IMR-90 (cell line): ENCODE results near the gene MLF2. TPM values are rescaled to one million over a fixed set of nuclear protein-coding genes. Genes with fewer than 3 reads are reported as not detected.

Experiments used
- ATAC-seq: fragments of 200-7000 bp; cut with Tn5 transposase; 2 replicates; pipeline ENCODE4 v1.9.1; 2020; ENCODE audit warnings: low read depth, mild to moderate bottlenecking, moderate library complexity
- BruUV-seq: library from RNA; stranded (reverse); fragments of 400-500 nt; replicated peaks from 2 replicates; lab custom pipeline; 2021; lab: Mats Ljungman, UMichigan
- CTCF ChIA-PET: fragments of 300-600 bp; formaldehyde crosslinking; extraction: SDS; loops from one replicate; lab custom pipeline; 2021; ENCODE audit warnings: antibody characterized with exemption; lab: Yijun Ruan, JAX
- POLR2A ChIA-PET: fragments of 300-600 bp; sonication (Branson Sonifier 250); formaldehyde crosslinking; loops from one replicate; lab custom pipeline; 2022; ENCODE audit warnings: antibody characterized with exemption; ENCODE audit not compliant: unreplicated experiment; lab: Charles Lee
- DNase-seq: peaks from one replicate; pipeline ENCODE4 v3.0.0; 2013
- H2AFZ ChIP-seq: replicated peaks from 2 replicates; pipeline ENCODE3; 2013; ENCODE audit warnings: low read length, mild to moderate bottlenecking; ENCODE audit not compliant: poor library complexity
- H2AK5ac ChIP-seq: 2 replicates; pipeline ENCODE4 v1.6.1; 2013; ENCODE audit warnings: low read depth, low read length, inconsistent platforms
- H2AK9ac ChIP-seq: replicated peaks from 2 replicates; pipeline ENCODE3; 2013; ENCODE audit warnings: mild to moderate bottlenecking, low read depth, low read length, moderate library complexity; ENCODE audit not compliant: poor library complexity
- H2BK120ac ChIP-seq: 2 replicates; pipeline ENCODE4 v1.6.1; 2013; ENCODE audit warnings: low read depth, low read length, inconsistent platforms
- H2BK15ac ChIP-seq: 3 replicates; pipeline ENCODE4 v1.6.1; 2013; ENCODE audit warnings: low read depth, low read length, inconsistent platforms
- H2BK20ac ChIP-seq: 2 replicates; pipeline ENCODE4 v1.6.1; 2013; ENCODE audit warnings: low read depth, mild to moderate bottlenecking, inconsistent platforms, low read length, moderate library complexity
- H2BK5ac ChIP-seq: 2 replicates; pipeline ENCODE4 v1.6.1; 2013; ENCODE audit warnings: mild to moderate bottlenecking, low read depth, low read length, inconsistent platforms; ENCODE audit not compliant: poor library complexity, severe bottlenecking
- H3K14ac ChIP-seq: replicated peaks from 2 replicates; pipeline ENCODE4 v1.6.1; 2013; ENCODE audit warnings: low read depth, low read length, inconsistent platforms
- H3K18ac ChIP-seq: 2 replicates; pipeline ENCODE4 v1.6.1; 2013; ENCODE audit warnings: low read depth, low read length, control low read depth
- H3K23ac ChIP-seq: 2 replicates; pipeline ENCODE4 v1.6.1; 2013; ENCODE audit warnings: low read depth, low read length, inconsistent platforms
- H3K27ac ChIP-seq: 2 replicates; pipeline ENCODE4 v1.5.1; 2013; ENCODE audit warnings: mild to moderate bottlenecking, control low read depth, low read length; ENCODE audit not compliant: insufficient read depth
- H3K27me3 ChIP-seq: 2 replicates; pipeline ENCODE4 v1.6.1; 2013; ENCODE audit warnings: low read length; ENCODE audit not compliant: control insufficient read depth, insufficient read depth
- H3K36me3 ChIP-seq: 2 replicates; pipeline ENCODE4 v1.6.1; 2013; ENCODE audit warnings: low read length, mixed read lengths; ENCODE audit not compliant: control insufficient read depth, insufficient read depth
- H3K4ac ChIP-seq: 2 replicates; pipeline ENCODE4 v1.6.1; 2013; ENCODE audit warnings: low read depth, low read length, inconsistent platforms
- H3K4me1 ChIP-seq: 2 replicates; pipeline ENCODE4 v1.6.1; 2013; ENCODE audit warnings: low read length, mixed read lengths; ENCODE audit not compliant: control insufficient read depth, insufficient read depth
- H3K4me2 ChIP-seq: 2 replicates; pipeline ENCODE4 v1.6.1; 2013; ENCODE audit warnings: low read depth, mild to moderate bottlenecking, control low read depth, low read length, moderate library complexity
- H3K4me3 ChIP-seq: 2 replicates; pipeline ENCODE4 v1.5.1; 2013; ENCODE audit warnings: low read depth, mild to moderate bottlenecking, control low read depth, low read length, moderate library complexity; ENCODE audit not compliant: insufficient read depth
- H3K56ac ChIP-seq: 2 replicates; pipeline ENCODE4 v1.6.1; 2013; ENCODE audit warnings: low read length, inconsistent platforms; ENCODE audit not compliant: insufficient read depth; ENCODE audit errors: extremely low read depth
- H3K79me1 ChIP-seq, 2 experiments: 2 replicates each; pipeline ENCODE4 v1.6.1; 2013; ENCODE audit warnings: low read length in 2 of 2, inconsistent platforms in 1 of 2, low read depth in 1 of 2
- H3K9ac ChIP-seq: 2 replicates; pipeline ENCODE4 v1.6.1; 2013; ENCODE audit warnings: low read depth, low read length, control low read depth
- H3K9me1 ChIP-seq: 2 replicates; pipeline ENCODE4 v1.6.1; 2013; ENCODE audit warnings: low read length, inconsistent platforms; ENCODE audit not compliant: insufficient read depth
- H3K9me3 ChIP-seq: 2 replicates; pipeline ENCODE4 v1.6.1; 2013; ENCODE audit warnings: low read length; ENCODE audit not compliant: control insufficient read depth, insufficient read depth
- H4K20me1 ChIP-seq: 2 replicates; pipeline ENCODE4 v1.6.1; 2013; ENCODE audit warnings: low read length, inconsistent platforms; ENCODE audit not compliant: insufficient read depth
- H4K5ac ChIP-seq: 2 replicates; pipeline ENCODE4 v1.6.1; 2013; ENCODE audit warnings: mild to moderate bottlenecking, low read depth, low read length, control low read depth
- H4K8ac ChIP-seq, 2 experiments: 2 replicates each; pipeline ENCODE4 v1.6.1; 2013; ENCODE audit warnings: low read depth in 2 of 2, low read length in 2 of 2, control low read depth in 1 of 2, inconsistent platforms in 1 of 2
- H4K91ac ChIP-seq: 2 replicates; pipeline ENCODE4 v1.6.1; 2013; ENCODE audit warnings: low read depth, low read length, inconsistent platforms; ENCODE audit not compliant: insufficient read depth
- BHLHE40 ChIP-seq: fragments of 150-350 bp; IDR thresholded peaks from 2 replicates; pipeline ENCODE4 v1.6.1; 2016; ENCODE audit warnings: mild to moderate bottlenecking, low read depth, low read length
- CEBPB ChIP-seq: IDR thresholded peaks from 2 replicates; pipeline ENCODE4 v1.6.1; 2012; ENCODE audit warnings: low read depth, low read length, improper control_type of control experiment
- CHD1 ChIP-seq: IDR thresholded peaks from 2 replicates; pipeline ENCODE4 v1.6.1; 2012; ENCODE audit warnings: low read depth, low read length, improper control_type of control experiment
- FOS ChIP-seq: fragments of 150-350 bp; IDR thresholded peaks from 2 replicates; pipeline ENCODE4 v1.6.1; 2016; ENCODE audit warnings: low read depth, low read length
- MAFK ChIP-seq: IDR thresholded peaks from 2 replicates; pipeline ENCODE4 v1.6.1; 2012; ENCODE audit warnings: low read depth, low read length, improper control_type of control experiment
- MAZ ChIP-seq: IDR thresholded peaks from 2 replicates; pipeline ENCODE4 v1.6.1; 2012; ENCODE audit warnings: low read depth, mild to moderate bottlenecking, low read length, improper control_type of control experiment, moderate library complexity, borderline replicate concordance
- MXI1 ChIP-seq: IDR thresholded peaks from 2 replicates; pipeline ENCODE4 v1.6.1; 2012; ENCODE audit warnings: low read depth, mild to moderate bottlenecking, low read length, moderate library complexity, borderline replicate concordance
- POLR2A ChIP-seq: IDR thresholded peaks from 2 replicates; pipeline ENCODE4 v1.6.1; 2012; ENCODE audit warnings: mild to moderate bottlenecking, low read depth, low read length
- RAD21 ChIP-seq: IDR thresholded peaks from 2 replicates; pipeline ENCODE4 v1.6.1; 2012; ENCODE audit warnings: low read length, improper control_type of control experiment
- RCOR1 ChIP-seq: IDR thresholded peaks from 2 replicates; pipeline ENCODE4 v1.6.1; 2012; ENCODE audit warnings: mild to moderate bottlenecking, low read length, improper control_type of control experiment; ENCODE audit not compliant: insufficient replicate concordance
- SMC3 ChIP-seq: fragments of 150-350 bp; IDR thresholded peaks from 2 replicates; pipeline ENCODE4 v1.6.1; 2016; ENCODE audit warnings: low read depth, mild to moderate bottlenecking, antibody characterized with exemption, low read length, moderate library complexity
- USF2 ChIP-seq: fragments of 150-350 bp; IDR thresholded peaks from 2 replicates; pipeline ENCODE4 v1.6.1; 2017; ENCODE audit warnings: mild to moderate bottlenecking, antibody characterized with exemption, low read length, low read depth
- WGBS, 2 experiments: methylation state at CpG; one replicate each; pipeline versions ENCODE4 v1.1.5 to v1.1.7; 2013; ENCODE audit warnings: missing lambda C conversion rate in 2 of 2; ENCODE audit not compliant: insufficient read length in 1 of 2; ENCODE audit errors: extremely low coverage in 2 of 2; 5-methylcytosine and 5-hydroxymethylcytosine counted together
- dilution Hi-C: fragments of 300-500 bp; cut with HindIII; formaldehyde crosslinking; loops from one replicate; pipeline ENCODE4 v1.14.3; 2018; ENCODE audit warnings: low sequenced_read_pairs; ENCODE audit not compliant: unreplicated experiment
- in situ Hi-C: fragments of 300-500 bp; cut with MboI; formaldehyde crosslinking; loops from 3 replicates; pipeline ENCODE4 v1.14.3; 2019; ENCODE audit warnings: low sequenced_read_pairs, inconsistent platforms, mixed read lengths
- intact Hi-C: fragments of 100-400 bp; cut with micrococcal nuclease; formaldehyde crosslinking; loops from 2 replicates; pipeline ENCODE4 v1.10.0; 2022
- polyA plus RNA-seq, 3 experiments: library from polyadenylated mRNA; depleted of rRNA; stranded (reverse); fragments of >200 nt; gene quantifications; 2 replicates each; pipeline ENCODE4 v1.2.3, GENCODE V29; 2012; ENCODE audit warnings: low replicate concordance in 1 of 3
- total RNA-seq: library from RNA; depleted of rRNA; stranded (reverse); fragments of >200 nt; gene quantifications from 2 replicates; pipeline ENCODE4 v1.2.3, GENCODE V29; 2012

MLF2 gene
- total and polyA plus RNA-seq, 2 of the 4 experiments (the other 2 are of a cell fraction): 236 to 403 TPM

- BruUV-seq: no TSS peak
- Histone ChIP-seq H3K9ac (no peak overlapping the region), H4K8ac (no peak overlapping the region), H2BK15ac (no peak overlapping the region), H2AK5ac (no peak overlapping the region), H3K4ac (no peak overlapping the region), H3K4me2 (no peak overlapping the region), H3K14ac (no peak overlapping the region), H2AK9ac (peak overlapping the region; percentile 55), H4K20me1 (no peaks in the 10 kb centered on the region), H2BK20ac (no peak overlapping the region), H2AFZ (peak overlapping the region; percentile 32), H3K23ac (no peak overlapping the region), H3K27ac (no peak overlapping the region), H3K4me1 (peaks cover 4% of the 10 kb centered on the region), H3K79me1 (no peaks in the 10 kb centered on the region), H2BK5ac (no peak overlapping the region), H3K4me3 (no peak overlapping the region), H2BK120ac (no peak overlapping the region), H3K18ac (no peak overlapping the region), H3K9me1 (peaks cover 8% of the 10 kb centered on the region; the same call in 1 of the 2 replicates), H3K9me3 (no peaks in the 10 kb centered on the region), H3K36me3 (no peaks in the 10 kb centered on the region), H3K27me3 (no peaks in the 10 kb centered on the region), H3K56ac (no peak overlapping the region), H4K91ac (no peak overlapping the region), H4K5ac (no peak overlapping the region)
- in situ Hi-C loops: no loop called here
- TF ChIP-seq CEBPB (no peak), SMC3 (no peak), RAD21 (no peak), USF2 (no peak), MAZ (no peak), MXI1 (no peak), RCOR1 (no peak), BHLHE40 (no peak), CHD1 (no peak), MAFK (no peak), POLR2A (no peak), FOS (no peak)
- intact Hi-C loops: no loop called here
- POLR2A ChIA-PET: no interaction called here
- WGBS, 2 experiments: 52% methylated on average over 4 of the region's 5 CpGs; no CpG with 5 or more reads in 1 of the 2 experiments
- no peak for DNase-seq
- ATAC-seq: peak; percentile 33; the same call in 1 of the 2 replicates
- CTCF ChIA-PET: interaction anchor here (0.6 to 0.7 kb wide), 2 partner anchors 37 to 50 kb away, joined by 3 read pairs; partner anchors contain the start of gene GPR162
- dilution Hi-C loops: no loop called here
These were observed 31.4 kb upstream of the MLF2 start for GRCh38 chr12:6784296-6784695.
